GM19193 (cell line): Measurements from ENCODE around the gene RGS19.

ENCODE experiments used
- POLR2A ChIP-seq: IDR thresholded peaks from 4 replicates; pipeline ENCODE4 v1.6.1; 2011; ENCODE audit not compliant: insufficient read depth, insufficient read length; ENCODE audit errors: extremely low read depth

The RGS19 gene

DNA sequence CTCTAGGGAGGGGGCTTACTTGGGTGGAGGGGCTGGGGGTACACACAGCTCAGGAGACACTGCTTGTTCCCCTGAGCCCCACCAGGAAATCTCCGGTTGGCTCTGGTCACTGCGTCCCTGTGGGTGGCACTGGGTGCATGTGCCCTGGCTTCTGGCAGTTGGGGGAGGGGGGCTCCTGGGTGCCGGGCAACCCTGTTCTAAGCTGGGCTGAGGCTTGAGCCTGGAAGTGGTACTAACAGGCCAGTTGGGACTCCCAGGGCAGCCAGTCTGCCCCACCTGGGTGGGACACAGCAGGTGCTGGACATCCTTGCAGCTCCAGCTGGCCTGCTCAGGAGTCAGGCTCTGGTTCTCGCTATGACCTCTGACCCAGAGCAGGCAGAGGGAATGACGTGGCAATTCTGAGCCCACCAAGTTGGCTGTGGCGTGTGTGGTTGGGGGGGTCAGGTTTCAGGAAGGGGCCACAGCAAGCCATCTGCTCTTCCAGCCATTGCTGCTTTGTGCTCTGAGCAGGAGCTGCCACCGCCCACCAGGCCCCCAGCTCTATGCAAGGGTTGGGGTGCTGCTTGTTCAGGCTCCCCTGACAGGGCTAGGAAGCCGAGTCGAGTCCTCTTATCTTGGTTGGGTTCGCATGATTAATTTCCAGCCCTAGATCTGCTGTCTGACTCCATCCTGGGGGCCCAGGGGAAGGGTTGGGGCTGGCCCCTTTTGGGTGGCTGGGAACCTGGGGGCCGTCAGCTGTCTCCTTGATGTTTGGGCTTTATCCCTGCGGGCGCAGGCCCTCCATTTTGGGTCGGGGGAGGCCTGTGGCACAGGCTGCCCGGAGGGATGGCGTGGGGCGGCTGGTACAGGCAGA is 42.7 kb downstream of the RGS19 start:
- no peak for TF ChIP-seq POLR2A

DNA sequence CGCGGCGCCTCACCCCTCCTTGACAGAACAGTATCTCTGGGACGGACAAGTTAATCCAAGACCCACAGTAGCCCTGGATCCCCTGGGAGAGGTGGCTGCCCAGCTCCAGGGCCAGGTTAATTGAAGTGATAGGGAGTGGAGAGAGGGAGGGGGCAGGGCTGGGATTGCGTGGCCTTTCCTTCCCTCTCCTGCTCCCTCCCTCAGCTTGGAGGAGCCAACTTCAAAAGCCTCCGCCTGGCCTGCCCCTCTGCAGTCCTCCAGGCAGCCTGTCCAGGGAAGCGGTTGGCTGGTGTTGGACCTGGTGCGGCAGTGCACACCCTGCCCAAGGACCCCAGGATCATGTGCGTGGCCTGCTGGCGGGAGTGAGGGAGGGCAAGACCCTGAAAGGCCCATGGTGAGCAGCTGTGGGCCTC is 43.4 kb downstream of the RGS19 start, which contains the start of gene C20orf204:
Gene C20orf204, plus strand, starts transcription at position 250 of the 413 bp plus-strand sequence. Its CDS starts 142 bp downstream, at position 392.
- TF ChIP-seq POLR2A, result peak; percentile 2

DNA sequence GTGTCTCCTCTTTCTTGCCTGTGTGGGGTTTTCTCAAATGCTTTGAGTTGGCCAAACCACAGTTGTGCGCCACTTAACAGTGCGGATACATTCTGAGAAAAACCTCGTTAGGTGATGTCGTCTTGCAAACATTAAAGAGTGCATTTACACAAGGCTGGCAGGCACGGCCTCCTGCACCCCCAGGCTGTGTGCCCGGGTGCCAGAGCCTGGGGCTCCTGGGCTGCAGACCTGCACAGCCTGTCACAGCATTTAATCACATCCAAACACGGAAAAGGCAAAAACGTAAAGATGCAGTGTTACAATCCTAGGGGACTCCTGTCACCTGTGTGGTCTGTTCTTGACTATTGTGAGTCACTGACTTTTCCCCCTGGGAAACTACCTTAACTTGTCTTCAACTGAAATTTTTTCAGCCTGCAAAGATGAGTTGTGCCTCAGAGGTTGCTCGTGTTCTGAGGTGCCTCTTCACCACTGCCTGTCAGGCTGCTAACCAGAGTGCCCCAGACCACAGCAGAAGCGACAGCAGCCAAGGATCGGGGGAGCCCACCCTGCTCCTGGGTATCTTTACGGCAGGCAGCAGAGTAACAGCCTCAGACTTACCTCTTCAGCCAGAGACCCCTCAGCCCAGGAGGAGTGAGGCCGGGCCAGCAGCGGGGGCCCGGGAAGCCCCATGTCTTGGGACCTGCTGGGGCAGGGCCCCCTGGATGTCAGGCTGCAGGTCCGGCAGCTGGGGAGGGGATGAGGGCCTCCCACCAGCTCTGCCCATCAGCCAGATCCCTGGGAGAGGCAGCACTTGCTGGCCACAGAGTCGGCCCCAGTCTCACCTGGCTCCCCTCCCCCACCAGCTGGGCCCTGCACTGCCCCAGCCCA is 44.0 kb downstream of the RGS19 start:
- TF ChIP-seq POLR2A, result no peak

DNA sequence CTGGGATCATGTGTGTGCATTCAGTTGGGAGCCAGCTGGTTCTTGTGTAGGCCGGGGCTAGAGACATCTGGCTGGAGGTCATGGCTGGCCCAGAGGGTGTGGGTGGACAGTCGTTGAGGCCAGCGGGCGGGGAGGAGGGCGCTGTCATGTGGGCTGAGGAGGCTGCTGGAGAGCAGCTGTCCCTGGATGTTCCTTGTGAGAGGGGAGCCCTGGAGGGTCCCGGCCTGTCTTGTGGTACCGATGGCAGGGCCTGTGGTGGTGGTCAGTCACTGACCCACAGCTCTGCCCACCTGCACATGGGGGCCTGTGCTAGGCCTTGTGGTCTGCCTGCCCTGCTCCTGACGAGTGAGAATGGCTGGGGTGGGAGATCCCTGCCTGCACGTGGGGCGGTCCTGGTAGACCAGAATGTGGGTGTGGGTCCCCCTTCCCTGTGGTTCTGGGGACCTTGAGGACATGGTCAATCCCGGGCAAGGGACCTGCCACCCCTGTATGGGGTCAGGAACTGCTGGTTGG is 45.3 kb downstream of the RGS19 start:
- TF ChIP-seq POLR2A, result no peak

DNA sequence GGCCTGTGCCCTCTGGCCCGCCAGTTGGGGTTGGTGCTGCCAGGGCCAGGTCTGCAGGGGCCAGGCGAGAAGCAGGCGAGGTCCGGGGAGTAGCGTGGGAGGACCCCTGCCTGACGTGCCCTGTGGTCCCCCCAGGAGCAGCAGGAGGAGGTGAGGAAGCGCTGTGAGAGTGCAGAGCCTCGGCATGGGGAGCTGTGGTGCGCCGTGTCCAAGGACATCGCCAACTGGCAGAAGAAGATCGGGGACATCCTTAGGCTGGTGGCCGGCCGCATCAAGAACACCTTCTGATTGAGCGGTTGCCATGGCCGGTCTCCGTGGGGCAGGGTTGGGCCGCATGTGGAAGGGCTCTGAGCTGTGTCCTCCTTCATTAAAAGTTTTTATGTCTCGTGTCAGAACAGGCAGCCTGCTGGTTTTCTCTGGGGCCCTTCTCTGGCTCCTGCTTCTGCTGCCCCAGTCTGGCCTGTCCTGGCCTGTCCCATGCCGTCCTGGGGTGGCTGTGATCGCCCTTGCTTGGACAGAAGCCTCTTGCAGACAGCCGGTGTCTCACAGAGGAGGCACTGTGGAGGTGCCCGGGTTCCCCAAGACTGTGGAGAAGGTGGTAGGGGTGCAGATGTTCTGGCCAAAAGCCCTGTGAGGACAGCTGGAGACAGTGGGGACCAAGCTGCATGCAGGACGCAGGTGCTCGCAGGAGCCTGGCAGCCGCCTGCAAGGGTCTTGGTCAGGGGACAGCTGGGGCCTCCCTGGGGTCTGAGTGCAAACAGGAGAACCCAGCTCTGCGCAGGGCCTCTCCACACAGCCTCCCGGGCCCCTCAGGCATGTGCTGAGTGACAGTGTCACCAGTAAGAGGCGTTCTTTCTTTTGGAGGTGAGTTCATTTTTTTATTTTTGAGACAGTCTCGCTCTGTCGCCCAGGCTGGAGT is 46.4 kb downstream of the RGS19 start:
- no peak for TF ChIP-seq POLR2A

DNA sequence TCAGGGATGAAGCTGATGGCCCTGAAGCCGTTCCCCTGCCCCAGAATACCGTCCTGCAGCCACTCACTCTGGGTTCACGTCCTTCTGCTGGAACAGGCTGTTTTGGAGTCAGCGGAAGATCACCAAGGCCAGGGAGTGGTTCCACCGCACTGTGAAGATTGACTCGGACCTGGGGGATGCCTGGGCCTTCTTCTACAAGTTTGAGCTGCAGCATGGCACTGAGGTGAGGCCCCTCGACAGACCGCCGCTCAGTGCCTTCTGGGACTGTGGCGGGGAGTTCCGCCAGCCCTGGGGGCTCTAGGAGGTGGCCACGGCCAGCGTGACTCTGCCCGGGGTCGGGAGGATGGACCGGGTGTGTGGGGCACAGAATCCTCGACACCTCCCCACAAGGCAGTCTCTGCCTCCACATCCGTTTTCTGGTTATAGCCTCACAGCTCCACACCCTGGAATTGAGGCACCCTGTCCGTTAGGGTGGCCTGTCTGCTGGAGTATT is 47.5 kb downstream of the RGS19 start:
- no peak for TF ChIP-seq POLR2A

DNA sequence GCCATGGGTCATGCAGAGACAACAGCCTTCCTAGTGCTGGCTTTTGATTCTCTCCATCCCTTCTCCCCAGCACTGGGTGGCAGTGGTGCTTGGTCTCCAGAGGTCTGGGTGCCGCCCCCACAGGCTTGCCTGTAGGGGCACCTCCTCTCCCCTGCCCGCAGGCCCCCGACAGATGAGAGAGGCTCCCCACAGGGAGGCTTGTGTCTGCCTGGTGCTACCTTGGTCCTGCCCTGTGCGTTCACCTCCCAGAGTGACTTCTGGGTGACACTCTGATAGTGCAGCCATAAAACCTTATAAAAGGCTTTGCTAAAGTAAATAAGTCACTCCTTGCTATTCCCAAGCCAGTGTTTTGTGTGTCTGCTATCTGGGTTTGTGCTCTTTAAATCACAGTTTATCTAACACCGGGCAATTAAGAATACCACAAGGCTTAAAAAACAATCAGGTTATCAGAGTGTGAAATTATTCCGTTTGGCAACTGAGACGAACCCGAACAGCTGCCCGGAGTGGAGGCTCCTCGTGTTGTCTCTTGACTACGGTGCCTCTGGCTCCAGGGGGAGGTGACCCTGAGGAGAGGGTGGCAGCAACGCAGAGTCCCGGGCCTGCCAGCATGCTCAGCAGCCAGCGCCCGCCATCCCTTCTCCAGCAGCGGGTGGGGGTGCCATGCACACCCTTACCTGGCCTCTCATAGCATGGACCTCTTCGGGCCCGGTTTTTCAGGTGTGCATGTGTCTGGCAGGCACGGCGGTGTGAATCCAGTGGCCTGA is 48.8 kb downstream of the RGS19 start:
- no peak for TF ChIP-seq POLR2A

DNA sequence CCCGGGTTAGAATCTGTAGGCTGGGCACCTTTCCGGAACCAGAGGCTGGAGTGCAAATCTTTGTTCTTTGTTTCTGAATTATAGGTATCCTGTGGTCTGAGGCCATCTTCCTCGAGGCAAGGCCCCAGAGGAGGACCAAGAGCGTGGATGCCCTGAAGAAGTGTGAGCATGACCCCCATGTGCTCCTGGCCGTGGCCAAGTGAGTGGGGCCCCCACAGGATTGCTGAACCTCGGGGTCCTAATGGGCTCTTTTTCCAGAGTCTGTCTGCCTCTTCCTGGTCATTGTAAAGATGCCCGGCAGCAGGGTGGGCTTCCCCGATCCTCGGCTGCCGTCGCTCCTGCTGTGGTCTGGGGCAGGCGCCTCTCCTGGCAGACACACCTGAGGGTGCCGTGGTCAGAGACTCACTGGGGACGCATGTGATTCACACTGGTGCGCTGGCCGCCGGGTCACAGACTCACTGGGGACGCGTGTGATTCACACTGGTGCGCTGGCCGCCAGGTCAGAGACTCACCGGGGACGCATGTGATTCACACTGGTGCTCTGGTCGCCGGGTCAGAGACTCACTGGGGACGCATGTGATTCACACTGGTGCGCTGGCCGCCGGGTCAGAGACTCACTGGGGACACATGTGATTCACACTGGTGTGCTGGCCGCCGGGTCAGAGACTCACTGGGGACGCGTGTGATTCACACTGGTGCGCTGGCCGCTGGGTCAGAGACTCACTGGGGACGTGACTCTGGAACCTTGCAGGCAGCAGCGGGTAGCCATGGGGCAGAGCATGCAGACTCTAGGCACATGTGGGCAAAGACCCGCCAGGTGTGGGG is 49.8 kb downstream of the RGS19 start:
- no peak for TF ChIP-seq POLR2A

DNA sequence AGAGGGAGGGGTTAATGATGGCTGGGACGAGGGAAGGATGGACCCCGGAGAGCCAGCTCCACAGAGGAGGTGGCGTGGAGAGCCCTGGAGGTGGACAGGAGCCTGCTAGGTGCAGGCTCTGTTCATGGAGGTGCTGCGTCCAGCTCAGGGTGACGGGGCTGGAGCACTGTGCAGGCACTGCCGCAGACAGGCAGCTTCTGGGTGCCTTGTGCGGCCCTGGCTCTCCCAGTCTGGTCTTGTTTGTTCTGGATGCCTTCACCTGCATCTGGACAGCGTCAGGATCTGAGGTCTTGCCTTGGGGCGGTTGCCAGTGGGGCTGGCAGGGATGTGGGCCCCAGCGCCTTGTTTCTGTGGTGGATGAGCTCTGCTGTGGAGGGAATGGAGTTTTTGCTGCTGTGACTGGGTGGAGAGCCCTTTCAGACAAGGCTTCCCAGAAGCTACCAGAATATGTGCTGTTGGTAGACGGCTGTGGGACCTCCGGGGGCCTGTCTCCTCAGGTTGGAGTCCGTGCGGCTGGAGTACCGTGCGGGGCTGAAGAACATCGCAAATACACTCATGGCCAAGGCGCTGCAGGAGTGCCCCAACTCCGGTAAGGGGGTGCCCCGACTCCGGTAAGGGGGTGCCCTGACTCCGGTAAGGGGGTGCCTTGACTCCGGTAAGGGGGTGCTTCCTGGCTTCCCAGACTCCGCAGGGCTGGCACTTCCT is 51.2 kb downstream of the RGS19 start:
- TF ChIP-seq POLR2A, result no peak

DNA sequence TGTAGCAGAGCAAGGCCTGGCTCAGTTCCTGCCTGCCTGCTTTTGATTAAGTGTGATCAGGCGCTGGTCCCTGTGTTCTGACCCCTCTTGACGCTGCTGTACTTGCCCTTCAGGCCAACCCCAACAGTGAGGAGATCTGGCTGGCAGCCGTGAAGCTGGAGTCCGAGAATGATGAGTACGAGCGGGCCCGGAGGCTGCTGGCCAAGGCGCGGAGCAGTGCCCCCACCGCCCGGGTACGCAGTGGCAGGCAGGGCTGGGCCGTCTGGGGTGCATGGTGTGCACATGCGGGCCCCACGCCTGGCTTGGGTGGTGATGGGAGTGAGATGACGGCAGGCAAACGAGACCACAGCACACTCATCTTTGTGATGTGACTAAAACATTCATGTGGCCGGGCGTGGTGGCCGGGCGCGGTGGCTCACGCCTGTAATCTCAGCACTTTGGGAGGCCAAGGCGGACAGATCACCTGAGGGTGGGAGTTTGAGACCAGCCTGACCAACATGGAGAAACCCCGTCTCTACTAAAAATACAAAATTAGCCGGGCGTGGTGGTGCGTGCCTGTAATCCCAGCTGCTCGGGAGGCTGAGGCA is 53.4 kb downstream of the RGS19 start:
- TF ChIP-seq POLR2A, result no peak

DNA sequence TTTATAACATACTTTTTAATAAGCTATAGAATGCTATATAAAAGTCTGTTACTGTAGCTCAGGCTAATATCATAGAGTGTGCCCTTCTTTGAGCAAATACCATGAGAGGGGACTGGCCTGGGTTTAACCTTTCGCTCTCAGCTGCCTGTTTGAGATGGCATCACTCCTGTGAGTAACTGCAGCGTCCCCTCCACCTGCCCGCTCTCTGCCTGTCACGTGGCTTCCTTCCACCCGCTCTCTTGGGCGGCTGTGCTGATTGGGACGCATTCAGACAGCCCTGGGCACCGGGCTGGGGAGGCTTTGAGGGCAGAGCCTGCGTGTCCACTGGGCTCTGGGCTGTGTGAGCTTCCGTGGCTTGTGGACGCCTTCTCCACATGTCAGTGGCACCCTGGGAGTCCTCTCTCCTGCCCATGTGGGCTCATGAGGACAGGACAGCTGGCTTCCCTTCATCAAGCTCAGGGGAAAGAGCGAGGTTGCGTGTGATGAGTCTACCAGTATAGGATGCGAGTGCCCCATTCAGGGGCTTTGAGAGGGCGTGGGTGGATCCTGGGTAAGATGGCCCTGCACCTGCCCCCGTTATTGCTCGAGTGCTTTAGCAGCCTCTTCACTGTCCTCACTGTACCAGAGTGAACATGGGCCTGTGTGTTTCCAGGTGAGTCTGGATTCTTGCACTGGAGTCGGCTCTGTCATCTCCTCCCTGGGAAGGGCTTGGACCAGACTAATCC is 54.1 kb downstream of the RGS19 start:
- no peak for TF ChIP-seq POLR2A

DNA sequence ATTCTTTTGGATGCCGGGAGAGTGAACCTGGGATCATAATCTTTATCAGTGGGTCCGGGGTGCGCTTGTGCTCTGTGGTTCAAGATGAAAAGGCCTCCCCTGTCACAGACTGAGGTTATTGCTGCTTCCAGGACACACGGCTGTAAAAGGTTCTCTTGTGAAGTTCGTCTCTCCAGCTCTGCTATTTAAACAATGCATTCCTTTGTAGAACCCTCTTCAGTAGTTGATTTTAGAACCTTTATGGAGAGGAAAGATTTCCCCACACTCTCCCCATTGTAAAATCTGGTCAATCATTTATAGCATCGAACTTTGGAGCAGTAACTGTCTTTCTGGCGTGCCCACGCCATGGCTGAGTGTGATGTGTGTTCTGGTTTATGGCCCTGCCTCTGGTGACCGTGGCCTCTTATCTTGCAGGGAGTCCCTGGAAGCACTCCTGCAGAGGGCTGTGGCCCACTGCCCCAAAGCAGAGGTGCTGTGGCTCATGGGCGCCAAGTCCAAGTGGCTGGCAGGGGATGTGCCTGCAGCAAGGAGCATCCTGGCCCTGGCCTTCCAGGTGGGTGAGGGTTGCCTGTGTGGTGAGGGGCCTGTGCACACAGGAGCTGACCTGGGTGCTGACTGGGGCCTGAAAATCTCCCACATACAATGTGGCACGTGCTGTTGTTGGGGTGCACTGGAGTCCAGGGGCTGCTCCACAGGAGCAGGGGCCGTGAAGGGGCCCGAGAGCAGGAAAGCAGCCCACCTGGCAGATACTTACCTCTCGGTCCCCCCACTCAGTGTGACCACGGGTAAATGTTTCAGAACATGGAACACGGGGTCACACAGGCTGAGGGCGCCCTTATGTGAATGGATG is 55.0 kb downstream of the RGS19 start:
- no peak for TF ChIP-seq POLR2A
